T-cell (primary cell): Measurements from ENCODE around the gene AHNAK. TPM values are rescaled to one million over a fixed set of nuclear protein-coding genes. Genes with fewer than 3 reads are reported as not detected.

Experiments
- ATAC-seq, 4 experiments: fragments of 200-7000 bp in 3 of 4; fragments of 150-1000 bp in 1 of 4; cut with Tn5 transposase; replicated peaks in 1 of 4; 1 replicate in 3 of 4; 2 replicates in 1 of 4; pipeline ENCODE4 v1.10.0; 2021; ENCODE audit warnings: moderate library complexity in 3 of 4, mild to moderate bottlenecking in 2 of 4, moderate number of reproducible peaks in 1 of 4
- CTCF ChIA-PET, 2 donors: fragments of 300-600 bp; sonication (Branson Sonifier 250); formaldehyde crosslinking; loops; one replicate each; lab custom pipeline; 2022; ENCODE audit warnings: antibody characterized with exemption in 2 of 2; lab: Charles Lee
- POLR2A ChIA-PET, 2 donors: fragments of 300-600 bp; sonication (Branson Sonifier 250); formaldehyde crosslinking; loops; one replicate each; lab custom pipeline; 2022; ENCODE audit warnings: antibody characterized with exemption in 2 of 2; lab: Charles Lee
- DNase-seq, 35 experiments: peaks; one replicate each; pipeline versions ENCODE4 v3.0.0 to v3.0.0-alpha.2; 2013 to 2023
- H3K27ac ChIP-seq: one replicate; pipeline ENCODE4 v1.5.1; 2013; ENCODE audit warnings: low read length
- H3K27me3 ChIP-seq, 2 experiments: replicated peaks in 1 of 2; 1 replicate in 1 of 2; 2 replicates in 1 of 2; pipeline versions ENCODE4 v1.6.1 to v1.7.0; 2013; ENCODE audit warnings: low read length in 1 of 2, mixed read lengths in 1 of 2; ENCODE audit not compliant: control insufficient read depth in 2 of 2, insufficient read depth in 2 of 2; ENCODE audit errors: extremely low read depth in 1 of 2
- H3K36me3 ChIP-seq, 2 donors: 1 replicate in 1 of 2; 2 replicates in 1 of 2; pipeline versions ENCODE4 v1.6.1 to v1.7.0; 2013; ENCODE audit warnings: low read length in 1 of 2; ENCODE audit not compliant: control insufficient read depth in 2 of 2, insufficient read depth in 1 of 2; ENCODE audit errors: extremely low read depth in 1 of 2
- H3K4me1 ChIP-seq, 2 experiments: 1 replicate in 1 of 2; 2 replicates in 1 of 2; pipeline versions ENCODE4 v1.6.1 to v1.7.0; 2013; ENCODE audit warnings: low read length in 2 of 2, mixed read lengths in 1 of 2; ENCODE audit not compliant: insufficient read depth in 2 of 2, control insufficient read depth in 1 of 2; ENCODE audit errors: extremely low read depth in 1 of 2
- H3K4me3 ChIP-seq, 2 donors: 1 replicate in 1 of 2; 2 replicates in 1 of 2; pipeline versions ENCODE4 v1.5.1 to v1.7.0; 2013; ENCODE audit warnings: mild to moderate bottlenecking in 2 of 2, low read length in 1 of 2, moderate library complexity in 1 of 2; ENCODE audit not compliant: control insufficient read depth in 1 of 2; ENCODE audit errors: extremely low read depth in 1 of 2
- H3K9me3 ChIP-seq: 2 replicates; pipeline ENCODE4 v1.7.0; 2013
- H3K27ac Mint-ChIP-seq, 2 donors: one replicate each; pipeline ENCODE4 v1.8.0; 2020 to 2021; ENCODE audit warnings: mild to moderate bottlenecking in 2 of 2, mixed read lengths in 2 of 2
- H3K27me3 Mint-ChIP-seq, 2 donors: one replicate each; pipeline ENCODE4 v1.8.0; 2021 to 2022; ENCODE audit warnings: mixed read lengths in 2 of 2
- H3K36me3 Mint-ChIP-seq: one replicate; pipeline ENCODE4 v1.8.0; 2021; ENCODE audit warnings: mixed read lengths
- H3K4me1 Mint-ChIP-seq, 3 donors: one replicate each; pipeline ENCODE4 v1.8.0; 2020 to 2022; ENCODE audit warnings: mixed read lengths in 3 of 3, mild to moderate bottlenecking in 1 of 3
- H3K4me3 Mint-ChIP-seq, 3 donors: one replicate each; pipeline ENCODE4 v1.8.0; 2020 to 2022; ENCODE audit warnings: mild to moderate bottlenecking in 3 of 3, mixed read lengths in 3 of 3, moderate library complexity in 3 of 3
- H3K9me3 Mint-ChIP-seq, 3 donors: one replicate each; pipeline ENCODE4 v1.8.0; 2020 to 2022; ENCODE audit warnings: mixed read lengths in 3 of 3
- WGBS: methylation state at CpG from one replicate; pipeline ENCODE4 v1.1.5; 2013; ENCODE audit warnings: missing lambda C conversion rate; ENCODE audit not compliant: insufficient coverage; 5-methylcytosine and 5-hydroxymethylcytosine counted together
- total RNA-seq, 35 experiments: library from RNA in 6 of 35; stranded (reverse) in 6 of 35; fragments of 120-200 nt in 1 of 35; gene quantifications; one replicate each; pipeline versions ENCODE4 v1.2.1 to v1.2.4 and lab custom pipeline; 2013 to 2026

AHNAK gene
- total RNA-seq, 5 donors from 2014 or later (not counting 1 experiment from before 2014, with no cell fraction given), result 267 to 636 (median 395) TPM

- WGBS, result 81% methylated on average over 16 of the region's 22 CpGs
- H3K4me3 Mint-ChIP-seq, result peak overlapping the region in 1 of 3 donors; percentile 55
- ATAC-seq, result no peak
- DNase-seq, result no peak
- no peaks in the 10 kb centered on the region for H3K36me3 Mint-ChIP-seq
- ChIA-PET POLR2A (no interaction called here), CTCF (no interaction called here)
- peaks cover 43 to 60% (median 57%) of the 10 kb centered on the region in 3 donors for H3K4me1 Mint-ChIP-seq
- H3K36me3 ChIP-seq, result no peaks in the 10 kb centered on the region
- H3K4me1 ChIP-seq, result peaks cover 26 to 52% of the 10 kb centered on the region in 2 experiments
- no peaks in the 10 kb centered on the region for H3K27me3 ChIP-seq
- no peaks in the 10 kb centered on the region for H3K9me3 ChIP-seq
- H3K27ac ChIP-seq, result no peak overlapping the region
- no peaks in the 10 kb centered on the region for H3K27me3 Mint-ChIP-seq
- peak overlapping the region; percentile 52 to 77 for H3K27ac Mint-ChIP-seq
- H3K4me3 ChIP-seq, result no peak overlapping the region
- no peaks in the 10 kb centered on the region for H3K9me3 Mint-ChIP-seq
Measured at GRCh38 chr11:62398011-62398994, 148.3 kb downstream of the AHNAK start.

DNA sequence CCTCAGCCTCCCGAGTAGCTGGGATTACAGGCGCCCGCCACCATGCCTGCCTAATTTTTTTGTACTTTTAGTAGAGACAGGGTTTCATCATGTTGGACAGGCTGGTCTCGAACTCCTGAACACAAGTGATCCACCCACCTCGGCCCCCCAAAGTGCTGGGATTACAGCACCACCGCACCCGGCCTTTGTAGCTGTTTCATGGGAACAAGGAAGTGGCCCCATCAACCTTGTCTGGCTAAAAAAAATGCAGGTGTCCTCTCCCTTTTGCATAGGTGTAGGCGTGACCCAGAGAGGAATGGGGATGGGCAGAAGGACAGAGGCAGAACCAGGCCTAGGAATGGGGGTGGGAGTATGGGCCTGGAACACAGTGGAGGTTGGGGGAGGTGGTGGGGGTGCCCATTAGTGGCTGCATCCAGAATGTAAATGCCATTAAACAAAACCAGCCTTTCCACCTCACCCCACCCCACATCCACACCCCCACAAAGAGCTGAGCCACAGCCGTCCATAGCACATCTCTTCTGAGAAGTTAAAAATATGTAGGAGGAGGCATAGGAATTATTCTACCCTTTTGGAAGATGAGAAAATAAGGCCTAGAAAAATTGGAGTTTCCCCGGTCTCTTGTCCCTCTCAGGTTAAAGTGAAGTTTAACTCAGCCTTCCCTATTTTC lies 150.6 kb downstream of the AHNAK start:
- Mint-ChIP-seq H3K4me1 (peaks cover 26 to 45% (median 37%) of the 10 kb centered on the region in 3 donors), H3K27me3 (no peaks in the 10 kb centered on the region), H3K9me3 (no peaks in the 10 kb centered on the region), H3K36me3 (no peaks in the 10 kb centered on the region), H3K27ac (no peak overlapping the region), H3K4me3 (no peak overlapping the region)
- ATAC-seq, result no peak
- Histone ChIP-seq H3K27ac (no peak overlapping the region), H3K9me3 (no peaks in the 10 kb centered on the region), H3K4me3 (no peak overlapping the region), H3K36me3 (no peaks in the 10 kb centered on the region), H3K27me3 (no peaks in the 10 kb centered on the region), H3K4me1 (peaks cover 15 to 31% of the 10 kb centered on the region in 2 experiments)
- ChIA-PET POLR2A (interaction anchor here in 1 of 2 donors (0.5 kb wide), 1 partner anchor 562 kb away, joined by 6 read pairs; no protein-coding TSS in a partner anchor), CTCF (interaction anchor here (0.6 to 2.1 kb wide), 4 partner anchors 88 to 524 kb away, joined by 4 to 14 read pairs (median 6); no protein-coding TSS in a partner anchor)
- WGBS, result 91% methylated on average over 4 of the region's 10 CpGs
- no peak for DNase-seq

DNA sequence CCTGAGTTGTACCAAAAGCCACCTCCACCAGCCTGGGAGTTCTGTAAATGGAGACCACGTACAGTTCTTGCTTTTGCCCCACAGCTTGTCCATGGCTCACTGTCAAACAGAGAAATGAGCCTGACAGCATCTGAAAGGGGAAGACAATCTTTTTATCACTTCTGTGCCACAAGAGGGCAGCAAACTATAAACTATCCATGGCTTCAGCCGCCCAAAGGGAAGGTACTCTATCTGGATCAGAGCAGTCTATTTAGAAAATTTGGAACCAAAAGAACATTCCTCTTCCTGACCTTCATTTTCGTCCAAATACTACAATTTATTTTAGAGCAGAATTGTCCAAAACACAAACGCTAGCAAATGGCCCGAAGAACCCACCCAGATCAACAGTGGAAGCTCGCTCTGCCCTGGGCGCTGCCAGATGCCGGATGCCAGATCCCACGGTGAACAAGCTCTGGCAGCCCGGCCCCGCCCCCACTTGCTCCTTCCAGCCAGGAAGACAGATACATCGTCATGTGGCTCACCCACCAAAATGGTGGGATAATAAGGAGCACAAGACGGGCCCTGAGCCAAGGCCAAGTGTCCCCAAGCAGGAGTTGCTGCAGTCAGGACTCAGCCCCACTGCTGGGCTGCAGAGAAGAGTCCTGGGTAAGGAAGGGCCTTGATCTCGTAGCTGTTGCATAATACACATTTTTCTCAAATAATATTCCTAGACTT lies 151.6 kb downstream of the AHNAK start:
- Histone ChIP-seq H3K4me1 (peaks cover 7 to 21% of the 10 kb centered on the region in 2 experiments), H3K4me3 (no peak overlapping the region), H3K36me3 (no peaks in the 10 kb centered on the region), H3K9me3 (no peaks in the 10 kb centered on the region), H3K27ac (no peak overlapping the region), H3K27me3 (peaks cover 0 to 4% of the 10 kb centered on the region in 2 experiments)
- ATAC-seq (peak; percentile 74 to 81 (median 80)), DNase-seq (peak in 25 of 35 experiments; percentile 14 to 82 (median 28))
- H3K27ac Mint-ChIP-seq, result peak overlapping the region; percentile 8 to 61
- H3K36me3 Mint-ChIP-seq, result no peaks in the 10 kb centered on the region
- WGBS, result 45% methylated on average over 13 of the region's 14 CpGs
- ChIA-PET CTCF (interaction anchor here (0.5 to 2.1 kb wide), 15 partner anchors 13 to 581 kb away, joined by 3 to 7 read pairs (median 4); partner anchors contain the start of genes EEF1G (in 1 of the 2), TUT1 (in 1 of the 2) and ZBTB3 (in 1 of the 2)), POLR2A (interaction anchor here in 1 of 2 donors (0.5 kb wide), 1 partner anchor 561 kb away, joined by 6 read pairs; no protein-coding TSS in a partner anchor)
- H3K4me1 Mint-ChIP-seq, result peaks cover 17 to 37% (median 28%) of the 10 kb centered on the region in 3 donors
- no peak overlapping the region for H3K4me3 Mint-ChIP-seq
- no peaks in the 10 kb centered on the region for H3K9me3 Mint-ChIP-seq
- no peaks in the 10 kb centered on the region for H3K27me3 Mint-ChIP-seq

DNA sequence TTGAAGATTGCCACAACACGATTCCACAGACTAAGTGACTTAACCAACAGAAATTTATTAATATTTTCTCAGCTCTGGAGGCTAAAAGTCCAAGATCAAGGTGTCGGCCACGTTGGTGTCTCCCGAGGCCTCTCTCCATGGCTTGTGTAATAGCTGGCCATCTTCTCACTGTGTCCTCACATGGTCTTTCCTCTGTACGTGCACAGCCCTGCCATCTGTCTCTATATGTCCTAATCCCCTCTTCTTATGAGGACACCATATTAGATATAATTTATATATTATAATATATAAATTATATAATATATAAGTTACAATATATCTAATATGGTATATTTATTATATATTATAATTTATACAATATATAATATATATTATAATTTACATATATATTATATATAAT lies 152.9 kb downstream of the AHNAK start:
- H3K4me1 ChIP-seq, result peaks cover 0 to 10% of the 10 kb centered on the region in 2 experiments
- peaks cover 12 to 25% (median 15%) of the 10 kb centered on the region in 3 donors for H3K4me1 Mint-ChIP-seq
- H3K4me3 Mint-ChIP-seq, result no peak overlapping the region
- H3K9me3 Mint-ChIP-seq, result no peaks in the 10 kb centered on the region
- no peak overlapping the region for H3K27ac ChIP-seq
- ChIA-PET POLR2A (no interaction called here), CTCF (interaction anchor here in 1 of 2 donors (0.5 to 1.0 kb wide), 2 partner anchors 53 to 198 kb away, joined by 3 to 4 read pairs; partner anchors contain the start of gene TUT1)
- H3K9me3 ChIP-seq, result no peaks in the 10 kb centered on the region
- no peaks in the 10 kb centered on the region for H3K36me3 ChIP-seq
- 83% methylated on average over 3 of the region's 5 CpGs for WGBS
- ATAC-seq (no peak), DNase-seq (no peak)
- no peak overlapping the region for H3K27ac Mint-ChIP-seq
- no peaks in the 10 kb centered on the region for H3K36me3 Mint-ChIP-seq
- H3K4me3 ChIP-seq, result no peak overlapping the region
- no peaks in the 10 kb centered on the region for H3K27me3 Mint-ChIP-seq
- H3K27me3 ChIP-seq, result peaks cover 0 to 7% of the 10 kb centered on the region in 2 experiments

DNA sequence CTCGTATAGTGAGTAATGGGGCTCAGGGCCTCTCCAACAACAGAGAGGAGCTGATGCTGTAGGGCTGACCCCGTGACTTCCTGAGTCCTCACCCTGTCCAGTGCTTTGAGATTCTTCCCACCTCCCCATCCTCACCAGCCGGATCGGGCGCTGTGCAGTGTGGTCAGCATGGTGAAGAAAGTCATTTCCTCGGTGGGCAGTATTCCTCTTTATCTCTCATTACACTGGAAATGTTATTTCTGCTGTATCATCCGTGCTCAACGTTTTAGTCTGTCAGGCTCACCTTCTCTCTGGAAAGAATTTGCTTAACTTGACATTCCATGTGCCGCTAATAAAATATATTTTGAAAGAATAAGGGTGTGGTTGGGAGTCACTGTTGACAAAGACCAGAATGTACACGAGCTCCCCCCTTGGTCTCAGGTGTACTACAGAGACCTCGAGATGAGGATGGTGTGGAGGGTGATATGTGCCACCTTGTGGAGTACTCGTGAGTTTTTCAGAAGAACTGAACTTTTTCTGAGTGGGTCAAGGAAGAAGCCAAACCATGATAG lies 153.5 kb downstream of the AHNAK start:
- DNase-seq, result peak in 5 of 35 experiments; percentile 6 to 53 (median 11)
- POLR2A ChIA-PET, result no interaction called here
- no peak overlapping the region for H3K27ac ChIP-seq
- Mint-ChIP-seq H3K4me3 (no peak overlapping the region), H3K27me3 (no peaks in the 10 kb centered on the region), H3K27ac (peak overlapping the region in 1 of 2 donors; percentile 31), H3K4me1 (peaks cover 8 to 19% (median 9%) of the 10 kb centered on the region in 3 donors), H3K9me3 (no peaks in the 10 kb centered on the region), H3K36me3 (no peaks in the 10 kb centered on the region)
- ATAC-seq, result peak in 3 of 4 experiments; percentile 78 to 80 (median 80)
- no peaks in the 10 kb centered on the region for H3K36me3 ChIP-seq
- H3K9me3 ChIP-seq, result no peaks in the 10 kb centered on the region
- no peak overlapping the region for H3K4me3 ChIP-seq
- peaks cover 0 to 6% of the 10 kb centered on the region in 2 experiments for H3K4me1 ChIP-seq
- 37% methylated on average over 5 of the region's 12 CpGs for WGBS
- CTCF ChIA-PET, result interaction anchor here in 1 of 2 donors (0.7 to 1.0 kb wide), 4 partner anchors 9 to 198 kb away, joined by 3 to 4 read pairs (median 3); partner anchors contain the start of gene TUT1
- H3K27me3 ChIP-seq, result peaks cover 0 to 7% of the 10 kb centered on the region in 2 experiments
